ENCODE results near the gene PTPRM.

Gene PTPRM

DNA sequence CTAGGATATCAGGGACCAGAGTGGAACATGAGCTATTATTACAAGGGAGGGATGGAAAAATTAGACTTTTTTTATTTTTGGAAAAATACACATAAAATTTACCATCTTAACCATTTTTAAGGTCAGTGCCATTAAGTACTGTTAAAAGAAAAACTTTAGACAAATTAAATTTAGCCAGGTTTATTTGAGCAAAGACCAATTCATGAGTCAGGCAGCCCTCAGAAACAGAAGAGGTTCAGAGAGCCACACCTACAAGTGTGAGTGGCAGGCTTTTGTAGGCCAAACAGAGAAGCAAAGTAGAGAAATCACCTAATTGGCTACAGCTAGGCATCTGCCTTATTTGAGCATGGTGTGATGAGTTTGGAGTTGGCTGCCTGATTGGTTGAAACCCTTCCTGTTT, 740.8 kb downstream of the PTPRM start:
- DNase-seq = no peak

DNA sequence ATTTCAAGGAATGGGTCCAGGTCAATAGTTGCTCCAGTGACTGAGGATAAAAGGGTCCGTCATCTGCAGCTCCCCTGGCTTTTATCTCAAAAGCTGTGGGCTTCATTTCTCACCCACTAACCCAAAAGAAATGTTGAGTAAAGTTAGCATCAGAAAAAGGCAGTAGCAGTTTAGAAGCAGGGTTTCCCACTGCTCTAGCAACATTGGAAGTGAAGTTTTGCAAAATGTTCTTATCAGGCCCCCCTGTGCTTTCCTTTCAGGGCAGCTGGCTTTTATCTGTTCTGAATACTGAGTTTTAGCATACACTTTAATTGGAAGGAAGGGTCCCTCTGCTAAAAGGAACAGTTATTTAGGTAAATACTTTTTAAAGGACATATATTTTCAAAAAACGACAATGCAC, 745.9 kb downstream of the PTPRM start:
- DNase-seq = no peak

DNA sequence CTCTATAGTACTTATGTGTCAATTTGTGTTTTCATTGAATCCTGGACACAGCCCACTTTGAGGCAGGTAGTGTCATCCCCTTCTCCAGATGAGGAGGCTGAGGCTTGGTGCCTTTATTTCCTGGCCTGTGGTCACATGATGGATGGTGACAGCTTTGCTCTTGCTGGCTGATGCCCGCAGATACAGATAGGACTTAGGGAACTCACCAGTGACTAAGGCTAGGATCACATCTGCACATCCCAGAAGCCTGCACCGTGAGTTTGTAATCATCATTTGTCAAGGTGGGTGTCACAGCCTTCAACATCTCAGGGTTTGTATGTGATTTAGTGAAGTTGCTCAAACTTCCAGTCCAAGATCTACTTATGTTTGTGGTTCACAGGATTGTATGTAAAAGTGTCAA, 747.0 kb downstream of the PTPRM start:
- DNase-seq = no peak

DNA sequence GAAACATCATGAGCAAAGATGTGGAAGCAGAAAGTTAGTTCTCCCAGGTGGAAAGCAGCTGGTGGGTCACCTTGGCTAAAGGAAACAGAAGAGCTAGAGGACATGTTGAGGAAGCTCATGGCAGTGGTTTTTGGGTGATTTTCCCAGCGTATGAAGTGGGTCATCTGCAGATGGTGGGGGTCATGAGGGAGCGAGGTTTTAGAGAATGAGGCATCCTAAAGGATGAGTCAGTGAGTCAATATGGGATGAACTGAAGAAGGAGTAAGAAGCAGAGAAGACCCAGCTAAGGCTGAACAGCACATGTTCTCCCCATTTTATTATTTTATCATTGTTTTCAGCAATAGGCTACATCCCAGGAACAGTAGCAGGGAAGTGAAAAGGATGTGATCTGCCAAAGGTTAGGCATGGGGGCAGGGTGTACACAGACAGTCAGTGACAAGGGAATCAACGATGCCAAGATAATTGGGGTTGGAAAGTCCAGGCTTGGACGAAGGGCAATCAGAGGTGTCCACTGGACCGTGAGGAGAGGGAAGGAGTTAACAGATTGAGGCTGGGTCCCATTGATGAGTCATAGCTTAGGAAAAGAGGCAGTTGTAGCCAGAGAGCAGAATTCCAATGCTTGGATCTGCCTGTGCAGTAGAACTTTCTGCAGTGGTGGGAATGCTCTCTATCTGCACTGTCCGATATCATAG, 752.8 kb downstream of the PTPRM start:
- no peak for DNase-seq

DNA sequence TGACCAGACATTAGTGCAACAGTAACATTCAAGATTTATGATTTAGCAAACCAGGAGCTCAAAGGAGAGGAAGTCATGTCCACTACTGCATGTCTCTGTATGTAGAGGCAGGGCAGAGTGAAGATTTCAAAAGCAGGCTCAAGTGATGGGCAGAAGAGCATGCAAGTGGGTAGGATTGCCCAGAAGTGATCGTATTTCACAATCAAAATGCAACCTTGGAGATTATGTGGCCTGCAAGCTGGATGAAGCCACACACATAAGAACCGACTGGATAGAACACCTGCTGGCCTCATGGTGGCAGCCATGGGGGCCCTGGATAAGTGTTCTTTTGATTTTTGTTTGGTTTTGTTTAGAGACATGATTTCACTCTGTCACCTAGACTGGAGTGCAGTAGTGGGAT, 755.4 kb downstream of the PTPRM start:
- DNase-seq = peak; percentile 8

DNA sequence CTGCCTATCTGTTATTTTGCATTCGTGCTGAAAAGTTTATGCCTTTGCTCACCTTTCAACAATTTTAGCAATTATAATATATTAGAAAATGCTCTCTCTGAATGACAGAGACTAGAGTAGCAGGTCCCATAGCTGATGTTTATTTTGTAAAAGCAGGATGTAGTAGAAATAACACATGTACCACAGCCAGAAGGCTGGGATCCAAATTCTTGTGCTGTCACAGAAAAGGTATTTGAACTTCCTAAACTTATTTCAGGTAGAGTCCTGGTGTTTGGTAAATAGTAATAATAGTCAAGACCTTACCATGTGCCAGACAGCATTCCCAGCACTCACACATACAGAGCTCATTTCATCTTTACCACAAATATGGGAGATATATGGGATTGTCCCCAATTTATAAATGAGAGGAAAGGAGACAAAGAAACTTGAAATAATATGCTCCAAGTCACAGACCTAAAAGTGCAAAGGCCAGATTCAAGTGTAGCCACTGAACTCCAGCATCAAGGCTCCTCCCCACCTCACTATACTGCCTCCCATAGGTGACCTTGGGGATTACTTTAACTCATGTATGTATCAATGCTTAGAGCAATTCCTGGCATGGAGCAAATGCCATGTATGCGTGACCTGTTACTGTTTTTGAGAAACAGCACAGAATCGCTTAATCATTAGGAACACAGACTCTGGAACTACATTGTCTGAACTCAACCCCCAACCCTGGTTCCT, 757.4 kb downstream of the PTPRM start:
- DNase-seq = no peak

DNA sequence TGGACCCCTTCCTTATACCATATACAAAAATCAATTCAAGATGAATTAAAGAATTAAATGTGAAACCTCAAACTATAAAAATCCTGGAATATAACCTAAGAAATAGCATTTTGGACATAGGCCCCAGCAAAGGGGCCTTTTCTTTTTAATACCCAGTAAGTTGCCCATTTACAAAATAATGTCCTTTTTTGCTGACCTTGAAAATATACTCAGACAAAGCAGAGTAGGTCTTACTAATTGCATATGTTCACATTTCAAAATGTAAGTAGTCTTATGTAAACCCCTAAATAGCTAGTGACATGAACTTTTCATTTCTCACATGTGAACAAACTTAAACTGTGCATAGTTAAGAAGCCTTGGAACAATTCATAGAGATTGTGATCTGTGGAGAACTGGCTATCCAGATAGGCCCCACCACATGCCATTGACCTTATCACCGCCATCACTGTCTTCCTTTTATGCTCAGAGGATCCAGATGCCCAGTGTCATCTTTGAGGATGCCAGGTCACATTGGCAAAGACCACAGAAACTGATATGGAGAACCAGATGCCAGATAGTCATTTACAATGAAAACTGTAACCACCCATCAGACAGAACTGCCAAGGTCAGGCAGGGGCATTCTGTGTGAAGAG, 759.8 kb downstream of the PTPRM start:
- DNase-seq = no peak

DNA sequence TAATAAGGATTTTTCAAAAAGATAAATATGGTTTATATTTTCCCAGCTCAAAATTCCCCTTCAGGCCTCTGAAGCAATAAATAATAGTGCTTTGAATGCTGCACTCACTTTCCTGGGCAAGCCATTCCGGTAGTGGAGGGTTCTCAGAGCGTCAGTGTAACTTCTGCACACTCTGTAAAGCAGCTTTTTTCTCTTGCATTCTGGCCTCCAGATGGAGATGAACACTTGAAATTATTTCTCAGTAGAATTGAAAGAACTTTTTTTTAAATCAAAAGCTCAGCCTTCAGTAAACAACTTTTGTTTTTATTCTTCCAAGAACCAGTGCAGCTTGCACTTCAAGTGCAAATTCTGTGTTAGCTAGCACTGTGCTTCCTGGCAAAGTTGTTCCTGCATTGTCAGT, 761.0 kb downstream of the PTPRM start:
- DNase-seq = no peak

DNA sequence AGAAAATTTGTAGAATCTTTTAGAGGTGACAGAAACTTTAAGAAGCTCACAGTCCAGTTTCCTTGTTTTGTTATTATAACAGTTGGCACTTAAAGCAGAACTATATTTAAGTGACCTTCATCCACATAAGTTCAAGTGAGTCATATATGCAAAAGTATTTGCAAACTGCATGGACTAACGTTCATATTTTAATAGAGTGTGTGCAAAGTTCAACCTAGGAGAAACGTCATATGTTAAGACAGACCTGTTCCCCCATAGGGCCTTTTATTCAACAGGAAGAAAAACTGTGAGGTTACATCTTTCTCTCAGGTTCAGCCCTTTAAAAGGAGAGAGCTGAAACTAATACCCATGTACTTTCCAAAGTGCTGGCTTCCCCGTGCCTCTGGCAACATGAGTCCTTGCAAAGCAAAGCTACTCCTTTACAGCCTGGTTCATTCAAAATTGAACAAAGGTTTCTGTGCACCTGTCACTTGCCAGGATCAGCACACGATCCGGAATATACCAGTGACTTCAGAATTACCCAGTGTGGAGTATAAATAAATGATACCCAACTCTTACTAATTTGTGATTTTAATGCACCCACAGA, 762.2 kb downstream of the PTPRM start:
- no peak for DNase-seq

DNA sequence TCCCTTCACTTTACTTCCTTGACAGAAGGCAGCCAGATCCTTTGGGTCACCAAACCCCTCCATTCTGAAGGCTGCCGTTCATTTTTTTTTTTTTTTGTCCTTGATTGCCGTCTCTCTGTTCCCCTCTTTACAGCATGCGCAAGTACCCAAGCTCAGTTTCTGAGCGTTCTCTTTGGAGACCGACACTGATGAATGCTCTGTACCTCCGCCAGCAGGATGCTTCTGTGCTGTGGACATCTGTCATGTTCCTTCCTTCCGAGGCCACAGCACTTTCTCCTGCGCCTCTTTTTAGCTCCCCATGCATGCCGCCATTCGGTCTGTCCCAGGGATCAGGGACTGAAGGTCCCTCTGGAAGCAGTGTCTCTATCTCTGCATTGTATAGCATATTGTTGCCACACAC, 763.5 kb downstream of the PTPRM start:
- no peak for DNase-seq

DNA sequence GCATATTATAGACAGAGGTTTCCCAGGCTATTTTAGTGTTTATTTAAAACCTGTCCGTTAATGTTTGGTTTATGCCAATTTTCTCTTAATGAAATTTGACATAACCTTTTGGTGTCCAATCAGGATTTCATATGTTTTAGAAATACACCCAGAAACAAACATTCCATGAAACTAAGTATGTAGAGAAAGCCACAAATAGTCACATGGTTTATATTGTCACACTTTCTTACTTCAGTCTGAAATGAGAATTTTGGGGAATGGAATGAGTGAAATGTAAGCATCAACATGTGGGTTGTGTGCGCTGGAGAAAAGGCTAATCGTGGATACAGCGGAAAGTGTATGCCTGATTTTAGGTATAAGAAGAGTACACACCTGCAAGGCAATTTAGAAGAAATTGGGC, 765.2 kb downstream of the PTPRM start:
- DNase-seq = no peak

DNA sequence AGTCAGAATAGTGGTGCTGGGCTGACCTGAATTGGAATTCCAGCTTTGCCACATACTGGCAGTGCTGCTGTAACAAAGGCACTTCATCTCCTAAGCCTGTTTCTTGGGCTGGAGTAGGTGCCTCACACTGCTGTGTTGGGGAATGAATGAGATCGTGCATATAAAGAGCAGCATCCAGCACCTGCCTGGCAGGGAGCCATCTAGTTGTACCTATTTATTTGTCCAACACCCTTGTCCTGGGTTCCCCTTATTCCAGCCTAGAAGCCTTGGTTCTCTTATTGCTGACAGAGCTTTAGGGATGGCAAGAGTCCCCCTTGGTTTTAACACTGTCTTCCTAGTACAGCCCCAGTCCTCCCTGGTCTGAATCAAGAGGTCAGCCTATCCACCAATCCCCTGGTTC, 766.8 kb downstream of the PTPRM start:
- DNase-seq = no peak

DNA sequence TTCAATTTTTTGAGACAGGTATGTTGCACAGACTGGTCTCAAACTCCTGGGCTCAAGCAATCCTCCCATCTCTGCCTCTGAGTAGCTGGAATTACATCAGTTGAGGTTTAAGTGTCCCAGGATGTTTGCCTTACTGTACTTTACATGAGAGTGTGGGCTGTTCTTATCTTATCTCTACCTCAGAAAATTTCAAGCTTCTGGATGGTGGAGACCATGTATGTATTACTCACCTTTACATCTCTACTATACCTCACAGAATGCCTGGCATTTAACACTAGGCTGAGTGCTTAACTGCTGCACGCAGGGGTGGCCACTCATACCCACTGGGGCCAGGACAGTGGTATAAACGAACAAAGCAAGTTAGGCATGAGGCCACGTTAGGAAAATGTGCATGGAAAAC, 770.1 kb downstream of the PTPRM start:
- DNase-seq = no peak

DNA sequence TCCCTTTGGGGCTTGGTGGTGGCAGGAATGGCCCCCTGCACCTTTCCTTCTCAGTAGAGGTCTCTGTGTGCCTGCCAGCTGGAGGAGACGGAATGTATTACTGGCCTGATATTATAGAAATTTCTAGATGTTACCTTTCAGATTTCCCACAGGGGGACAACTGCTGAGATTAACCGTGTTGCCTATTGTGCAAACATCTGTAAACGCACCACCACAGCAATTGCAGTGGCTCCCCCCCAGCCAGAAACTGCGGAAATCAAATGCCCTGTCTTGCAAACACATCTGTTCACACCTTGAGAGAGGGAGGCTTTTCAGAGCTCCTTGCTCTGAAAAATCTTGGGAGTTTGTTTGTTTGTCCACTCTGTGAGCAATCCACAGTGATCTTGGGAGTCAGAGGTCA, 772.1 kb downstream of the PTPRM start:
- no peak for DNase-seq

DNA sequence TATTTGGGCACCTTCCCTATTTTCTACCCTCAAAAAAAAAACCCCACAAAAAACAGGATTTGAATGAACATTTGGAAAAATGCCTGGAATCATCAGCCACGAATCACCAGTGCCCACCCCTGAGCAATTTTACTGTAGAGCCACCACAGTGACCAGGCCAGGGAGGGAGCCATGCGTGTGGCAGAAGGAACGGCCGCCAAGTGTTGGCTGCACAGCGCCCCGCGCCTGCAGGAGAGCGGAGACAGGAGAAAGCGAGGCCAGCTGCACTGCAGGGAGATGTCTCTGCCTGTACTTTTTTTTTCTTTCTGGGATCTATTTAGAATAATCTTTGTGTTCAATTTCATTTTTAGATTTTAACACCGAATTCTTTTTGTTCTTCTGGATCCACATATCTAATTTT, 772.8 kb downstream of the PTPRM start:
- no peak for DNase-seq

DNA sequence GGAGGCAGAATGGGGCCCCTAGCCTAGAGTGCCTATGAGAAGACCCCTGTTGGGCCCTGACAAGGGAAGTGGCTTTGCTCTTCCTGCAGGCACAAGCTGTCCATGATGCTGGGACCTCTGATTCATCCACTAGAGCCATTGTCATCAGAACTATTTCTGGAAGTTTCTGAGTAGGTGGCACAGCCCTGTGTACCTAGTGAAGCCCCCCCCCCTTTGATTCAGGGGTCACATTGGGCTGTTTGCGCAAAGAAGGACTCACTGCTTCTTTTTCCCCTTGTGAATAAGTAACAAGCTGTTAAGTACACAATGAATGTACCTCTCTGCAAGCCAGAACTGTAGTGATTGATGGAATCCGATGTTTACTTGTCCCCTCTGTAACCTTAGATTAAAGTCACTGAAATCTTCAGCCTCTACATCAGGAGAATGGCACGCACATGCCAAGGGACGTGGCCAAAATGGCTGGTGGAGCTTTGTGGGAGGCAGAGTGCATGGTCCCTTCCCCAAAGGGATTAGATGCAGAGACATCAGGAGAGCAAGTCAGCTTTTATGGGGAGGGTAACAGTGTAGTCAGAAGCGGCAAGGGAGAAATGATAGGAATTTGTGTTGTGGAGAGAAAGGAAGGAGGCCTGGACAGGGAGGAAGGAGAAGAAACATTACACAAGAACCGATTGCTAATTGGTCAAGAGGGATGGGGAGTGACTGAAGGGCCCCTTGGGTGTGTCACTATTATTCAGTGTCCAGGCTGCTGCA, 774.5 kb downstream of the PTPRM start:
- DNase-seq = no peak

DNA sequence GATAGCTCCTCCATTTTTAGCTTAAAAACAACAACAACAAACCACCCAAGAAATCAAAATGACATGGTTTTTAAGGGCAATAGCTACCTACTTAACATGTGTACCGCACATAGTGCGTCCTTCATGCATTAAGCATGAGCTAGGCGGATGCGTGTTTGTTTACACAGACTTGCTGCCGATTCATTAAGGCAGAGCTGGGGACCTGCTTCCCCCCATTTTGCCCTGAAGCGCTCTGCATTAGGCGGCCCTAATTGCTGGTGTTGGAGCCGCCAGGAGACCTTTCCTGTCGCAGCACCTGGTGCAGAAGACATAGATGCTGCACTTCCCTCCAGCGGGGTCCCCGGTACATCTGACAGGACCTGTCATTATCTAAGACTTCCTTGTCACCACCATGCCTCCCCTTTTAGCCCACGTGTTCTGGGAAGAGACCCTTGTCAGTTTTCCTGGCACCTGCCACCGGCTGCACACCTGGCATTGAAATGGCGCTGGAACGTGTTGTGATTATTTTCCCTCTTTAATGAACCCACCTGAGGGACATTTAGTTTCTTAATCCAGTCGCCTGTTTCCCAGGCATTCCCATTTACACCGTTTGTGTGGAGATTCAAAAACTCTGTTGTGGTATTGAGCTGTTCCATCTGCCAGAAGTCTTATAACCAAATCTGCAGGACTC, 781.1 kb downstream of the PTPRM start:
- no peak for DNase-seq

DNA sequence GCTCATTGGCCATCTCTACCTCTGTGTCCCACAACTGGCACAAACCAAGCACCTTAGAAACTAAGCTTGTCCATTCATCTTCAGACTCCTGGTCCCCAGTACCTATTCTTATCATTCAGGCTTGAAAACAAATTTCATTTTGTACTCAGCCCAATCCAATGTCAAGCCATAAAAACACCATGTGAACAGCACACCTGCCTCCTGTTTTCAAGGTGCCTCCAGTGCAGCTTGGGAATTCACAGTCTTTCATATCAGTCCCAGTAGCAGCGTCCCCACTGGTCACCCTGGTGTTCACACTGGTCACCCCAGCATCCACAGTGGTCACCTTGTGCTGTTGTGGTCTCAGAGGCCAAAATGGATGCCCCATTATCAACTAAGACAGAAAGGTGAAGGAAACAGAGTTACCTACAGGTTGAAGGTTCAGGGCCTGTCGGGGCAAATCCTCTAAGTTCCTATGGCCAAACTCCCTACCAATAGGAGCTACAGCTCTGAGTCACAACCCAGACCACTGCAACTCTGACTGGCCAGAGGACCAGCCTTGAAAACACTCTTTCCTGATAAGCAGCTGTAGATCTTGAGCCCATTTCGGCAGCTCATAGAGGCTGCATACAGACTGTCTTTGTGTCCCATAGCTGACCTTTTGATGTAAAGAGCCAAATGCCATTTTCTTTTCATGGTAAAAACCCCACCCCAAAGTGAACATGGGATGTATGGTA, 782.6 kb downstream of the PTPRM start:
- DNase-seq = no peak

DNA sequence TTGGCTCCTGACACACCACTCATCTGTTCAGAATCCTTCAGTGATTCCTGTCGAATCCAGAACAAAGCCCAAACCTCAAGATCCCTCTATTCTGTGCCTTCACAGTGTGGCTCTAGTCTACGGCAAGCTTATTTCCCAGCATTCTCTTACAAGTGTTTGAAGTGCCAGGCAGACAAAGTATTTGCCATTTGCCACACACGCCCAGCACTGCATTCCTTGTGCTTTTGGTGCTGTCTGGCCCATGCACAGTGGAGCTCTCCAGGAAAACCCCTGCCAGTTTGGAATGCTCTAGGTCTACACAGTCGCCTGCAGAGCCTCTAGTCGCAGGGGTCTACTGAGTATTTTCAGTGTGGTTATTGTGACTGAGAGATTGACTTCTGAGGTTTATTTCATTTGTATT, 783.5 kb downstream of the PTPRM start:
- no peak for DNase-seq

DNA sequence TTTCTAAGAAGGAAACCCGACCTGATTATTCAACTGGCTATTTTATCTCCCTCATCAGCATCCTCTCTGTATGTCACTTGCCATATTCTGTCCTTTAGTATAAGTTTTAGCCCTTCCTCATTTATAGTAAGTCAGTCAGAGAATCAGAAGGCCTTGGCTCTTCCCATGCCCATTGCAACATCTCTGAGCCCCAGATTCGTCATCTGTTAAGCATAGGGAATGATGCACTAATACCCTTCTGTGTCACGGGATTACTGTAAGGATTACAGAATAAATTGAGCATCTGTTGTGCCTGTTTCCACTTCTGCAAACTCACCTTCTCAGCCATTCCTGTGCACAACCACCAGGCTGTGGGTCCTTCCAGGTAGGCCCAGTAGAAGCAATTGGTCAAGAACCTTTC, 784.0 kb downstream of the PTPRM start:
- peak; percentile 34 for DNase-seq

DNA sequence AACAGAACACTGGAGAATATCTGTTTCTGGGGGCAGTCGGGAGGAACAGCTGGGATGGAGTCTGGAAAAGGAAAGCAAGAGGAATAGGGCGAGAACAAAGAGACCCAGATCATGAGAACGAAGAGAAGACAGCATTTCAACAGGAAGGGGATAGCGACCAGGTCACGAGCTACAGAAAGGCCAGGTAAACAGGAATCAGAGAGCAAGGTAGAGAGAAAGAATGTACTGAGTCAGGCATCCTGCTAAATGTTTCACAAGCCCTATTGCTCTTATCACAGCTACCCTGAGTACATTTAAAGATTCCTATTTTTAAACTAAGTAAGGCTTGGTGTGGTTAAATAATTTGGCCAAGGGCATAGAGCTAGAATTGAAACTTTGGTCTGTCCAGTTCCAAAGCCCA, 787.2 kb downstream of the PTPRM start:
- DNase-seq = no peak

DNA sequence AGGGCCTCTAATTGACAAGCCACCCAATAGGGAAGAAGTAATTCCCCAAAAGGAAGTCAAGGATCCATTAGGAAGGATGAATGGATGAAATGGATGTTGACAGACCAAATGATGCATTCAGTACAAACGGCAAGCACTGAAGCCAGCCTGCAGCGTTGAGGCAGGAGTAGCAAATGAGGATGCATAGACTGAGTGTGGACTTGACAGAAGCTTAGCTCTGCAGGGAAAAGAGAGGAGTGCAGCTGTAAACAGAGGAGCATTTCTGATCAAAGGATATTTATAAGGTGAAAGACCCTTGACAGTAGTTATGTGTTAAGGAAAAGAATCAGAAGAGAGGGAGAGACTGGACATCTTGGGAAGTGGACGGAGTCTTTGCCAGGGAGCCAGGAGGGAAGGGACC, 788.9 kb downstream of the PTPRM start:
- DNase-seq = no peak
